Measurements from ENCODE around the gene CD200.

The CD200 gene

DNA sequence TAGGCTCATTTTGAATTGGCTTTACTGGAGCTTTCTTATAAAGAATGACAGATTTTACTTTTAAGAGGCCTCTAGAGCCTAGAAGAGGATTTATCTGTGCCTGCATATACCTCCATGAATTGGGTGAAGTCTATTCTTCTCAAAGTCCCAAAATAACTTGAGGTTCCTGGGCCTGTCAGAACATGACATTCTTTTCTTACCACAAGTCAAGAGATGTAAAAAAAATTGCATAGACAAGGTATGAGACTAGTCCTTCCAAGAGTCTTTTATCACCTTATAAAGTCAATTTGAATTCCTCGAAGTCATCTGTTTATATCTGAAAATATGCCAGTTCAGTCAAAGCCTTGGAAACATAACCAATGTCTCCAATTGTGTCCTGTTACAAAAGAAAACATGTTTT, 17.2 kb upstream of the CD200 start:
- H3K27me3 Mint-ChIP-seq: peaks cover 6% of the 10 kb centered on the region
- peaks cover 4% of the 10 kb centered on the region for H3K4me1 Mint-ChIP-seq (ENCODE audit: low read depth)
- H3K4me3 Mint-ChIP-seq: no peak overlapping the region
- peaks cover 2% of the 10 kb centered on the region for H3K36me3 Mint-ChIP-seq (ENCODE audit: low read depth)
- H3K9me3 Mint-ChIP-seq: peaks cover 6% of the 10 kb centered on the region
- no peak for DNase-seq
- no peak overlapping the region for H3K27ac Mint-ChIP-seq

DNA sequence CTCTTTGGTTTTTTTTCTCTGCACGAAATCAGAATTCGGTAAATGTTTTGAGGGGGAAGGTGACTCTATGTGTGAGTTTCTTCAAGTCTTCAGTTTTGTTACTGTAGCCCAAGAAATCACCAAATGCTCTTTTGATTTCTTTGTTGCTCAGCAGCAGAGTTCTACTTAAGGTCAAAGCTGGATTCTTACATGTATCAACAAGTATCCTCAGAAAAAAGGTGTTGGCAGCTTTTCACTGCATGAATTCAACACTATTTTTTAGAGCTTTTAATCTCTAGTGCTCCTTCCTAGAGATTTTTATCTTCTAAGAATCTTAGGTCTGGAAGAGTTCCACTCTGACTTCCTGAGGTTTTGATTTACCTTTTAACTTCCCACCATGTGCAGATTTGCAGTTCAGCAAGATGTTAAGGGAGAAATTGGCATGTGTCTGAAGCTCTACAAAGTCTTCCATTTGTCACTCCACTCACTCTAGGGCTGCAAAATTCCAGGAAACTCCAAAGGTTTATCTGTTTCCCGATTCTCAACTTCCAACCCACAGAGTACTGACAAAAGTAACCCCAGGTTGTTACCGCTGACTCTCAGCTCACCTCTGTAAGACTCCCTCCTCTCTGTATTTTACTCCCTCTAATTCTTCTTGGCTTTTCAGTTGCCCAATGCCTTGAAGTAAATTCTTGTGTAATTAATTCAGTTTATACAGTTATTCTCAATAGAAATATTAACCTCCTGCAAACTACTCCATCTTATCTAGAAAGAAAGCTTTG, 13.3 kb upstream of the CD200 start:
- H3K4me3 Mint-ChIP-seq: no peak overlapping the region
- H3K4me1 Mint-ChIP-seq (ENCODE audit: low read depth): peaks cover 4% of the 10 kb centered on the region
- H3K27me3 Mint-ChIP-seq: peaks cover 9% of the 10 kb centered on the region
- peaks cover 6% of the 10 kb centered on the region for H3K9me3 Mint-ChIP-seq
- DNase-seq: no peak
- H3K36me3 Mint-ChIP-seq (ENCODE audit: low read depth): peaks cover 2% of the 10 kb centered on the region
- H3K27ac Mint-ChIP-seq: no peak overlapping the region

DNA sequence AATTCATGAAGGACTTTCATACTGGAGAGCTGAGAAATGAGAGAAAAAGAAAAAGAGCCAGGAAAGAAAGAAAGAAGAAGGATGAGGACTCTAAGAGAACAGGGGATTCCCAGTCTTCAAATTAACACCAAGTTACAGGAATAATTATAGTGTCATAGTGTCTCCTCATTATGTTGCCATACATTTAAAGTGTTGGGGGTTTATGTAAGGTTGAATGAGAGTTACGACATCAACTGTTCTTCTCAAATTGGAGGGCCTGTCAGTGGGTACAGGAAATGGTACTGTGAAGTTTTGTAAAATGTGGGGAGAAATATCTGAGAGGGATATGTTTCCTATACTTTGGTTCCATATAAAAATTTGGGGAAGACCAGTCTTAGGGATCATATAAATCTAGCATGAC, 12.3 kb upstream of the CD200 start:
- peaks cover 2% of the 10 kb centered on the region for H3K9me3 Mint-ChIP-seq
- H3K4me1 Mint-ChIP-seq (ENCODE audit: low read depth): peaks cover 4% of the 10 kb centered on the region
- H3K4me3 Mint-ChIP-seq: no peak overlapping the region
- H3K27ac Mint-ChIP-seq: no peak overlapping the region
- DNase-seq: no peak
- H3K36me3 Mint-ChIP-seq (ENCODE audit: low read depth): peaks cover 2% of the 10 kb centered on the region
- peaks cover 5% of the 10 kb centered on the region for H3K27me3 Mint-ChIP-seq

DNA sequence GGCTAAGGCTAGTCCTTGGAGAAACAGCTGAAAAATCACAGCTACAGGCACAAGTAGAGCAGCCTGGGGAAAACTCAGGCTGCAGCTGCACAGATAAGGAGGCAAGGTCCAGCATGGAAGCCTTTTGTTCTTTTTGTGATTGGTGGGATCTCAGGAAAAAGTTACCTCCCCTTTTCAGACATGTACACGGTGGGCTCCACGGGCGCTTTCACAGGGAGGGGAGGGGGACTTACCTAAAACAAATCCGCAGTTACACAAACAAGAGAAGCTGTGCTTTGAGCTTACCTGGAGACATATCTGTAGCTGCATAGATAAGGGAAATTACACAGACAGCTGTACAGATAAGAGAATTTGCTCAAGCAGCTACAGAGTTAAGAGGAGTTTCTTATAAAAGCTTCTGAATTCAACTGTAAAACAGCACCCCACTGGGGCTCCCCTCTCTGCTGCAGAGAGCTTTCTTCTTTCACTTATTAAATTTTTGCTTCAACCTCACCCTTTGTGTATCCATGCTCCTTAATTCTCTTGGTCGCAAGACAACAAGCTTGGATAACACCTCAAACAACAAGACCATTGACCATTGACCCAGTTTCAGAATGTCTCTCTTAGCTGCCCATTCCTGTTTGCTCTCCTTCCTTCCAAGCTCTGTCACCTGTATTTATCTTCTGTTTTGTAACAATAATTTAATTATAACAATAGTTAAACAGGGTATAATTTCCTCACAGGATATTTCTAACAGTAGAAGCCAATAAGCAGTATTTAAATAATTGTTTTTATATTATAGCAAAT, 10.9 kb upstream of the CD200 start:
- H3K4me3 Mint-ChIP-seq: no peak overlapping the region

DNA sequence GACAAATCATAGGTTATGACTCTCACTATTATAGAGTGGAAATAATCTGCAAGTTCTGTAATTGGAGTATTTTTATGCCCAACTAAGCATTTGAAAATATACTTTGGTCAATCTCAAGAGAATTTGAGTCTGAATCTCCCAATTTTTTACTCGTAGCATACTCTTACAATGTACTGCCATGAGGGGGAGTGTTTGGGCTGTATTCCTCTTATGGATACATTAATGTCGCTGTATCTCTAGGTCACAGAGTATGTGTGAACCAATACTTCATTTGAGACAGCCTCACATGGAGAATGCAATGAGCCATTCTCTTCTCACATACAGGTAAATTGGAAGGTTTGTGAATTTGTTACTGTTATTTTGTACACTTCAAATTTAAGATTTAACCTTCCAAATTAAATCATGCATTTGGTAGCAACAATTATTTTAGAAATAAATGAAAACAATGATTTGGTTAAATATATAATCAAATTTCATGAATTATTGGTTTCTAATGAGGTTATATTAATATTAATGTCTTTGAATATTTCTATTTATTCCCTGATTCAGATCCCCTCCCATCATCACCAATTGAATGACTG, 5.5 kb upstream of the CD200 start:
- Mint-ChIP-seq H3K27me3 (peaks cover 5% of the 10 kb centered on the region), H3K4me1 (ENCODE audit: low read depth) (peaks cover 8% of the 10 kb centered on the region), H3K4me3 (no peak overlapping the region), H3K27ac (no peak overlapping the region), H3K36me3 (ENCODE audit: low read depth) (no peaks in the 10 kb centered on the region), H3K9me3 (no peaks in the 10 kb centered on the region)
- no peak for DNase-seq

More for the DNA sequence above, 10.9 kb upstream of the CD200 start:
- no peak overlapping the region for H3K27ac Mint-ChIP-seq
- H3K27me3 Mint-ChIP-seq: peaks cover 5% of the 10 kb centered on the region
- no peak for DNase-seq
- H3K36me3 Mint-ChIP-seq (ENCODE audit: low read depth): no peaks in the 10 kb centered on the region
- H3K4me1 Mint-ChIP-seq (ENCODE audit: low read depth): peaks cover 4% of the 10 kb centered on the region
- H3K9me3 Mint-ChIP-seq: no peaks in the 10 kb centered on the region

DNA sequence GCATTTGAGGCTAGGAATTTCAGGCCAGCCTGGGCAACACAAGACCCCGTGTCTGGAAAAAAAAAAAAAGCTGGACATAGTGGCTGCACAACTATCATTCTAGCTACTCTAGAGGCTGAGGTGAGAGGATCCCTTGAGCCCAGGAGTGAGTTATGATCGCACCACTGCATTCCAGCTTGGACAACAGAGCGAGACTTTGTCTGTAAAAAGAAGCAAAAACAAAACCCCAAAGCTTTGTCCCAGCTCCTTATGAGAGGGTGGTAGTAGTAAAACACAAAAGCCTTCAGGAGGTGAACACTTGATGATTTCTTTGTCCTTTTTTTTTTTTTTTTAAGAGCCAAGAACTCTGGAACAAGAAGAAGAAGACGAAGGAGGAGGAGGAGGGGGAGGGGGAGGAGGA, 1.1 kb upstream of the CD200 start:
- peak overlapping the region; percentile 92 for H3K4me3 Mint-ChIP-seq
- H3K27ac Mint-ChIP-seq: peak overlapping the region; percentile 61
- H3K9me3 Mint-ChIP-seq: no peaks in the 10 kb centered on the region
- peaks cover 40% of the 10 kb centered on the region for H3K4me1 Mint-ChIP-seq (ENCODE audit: low read depth)
- H3K27me3 Mint-ChIP-seq: no peaks in the 10 kb centered on the region
- peaks cover 42% of the 10 kb centered on the region for H3K36me3 Mint-ChIP-seq (ENCODE audit: low read depth)
- no peak for DNase-seq

DNA sequence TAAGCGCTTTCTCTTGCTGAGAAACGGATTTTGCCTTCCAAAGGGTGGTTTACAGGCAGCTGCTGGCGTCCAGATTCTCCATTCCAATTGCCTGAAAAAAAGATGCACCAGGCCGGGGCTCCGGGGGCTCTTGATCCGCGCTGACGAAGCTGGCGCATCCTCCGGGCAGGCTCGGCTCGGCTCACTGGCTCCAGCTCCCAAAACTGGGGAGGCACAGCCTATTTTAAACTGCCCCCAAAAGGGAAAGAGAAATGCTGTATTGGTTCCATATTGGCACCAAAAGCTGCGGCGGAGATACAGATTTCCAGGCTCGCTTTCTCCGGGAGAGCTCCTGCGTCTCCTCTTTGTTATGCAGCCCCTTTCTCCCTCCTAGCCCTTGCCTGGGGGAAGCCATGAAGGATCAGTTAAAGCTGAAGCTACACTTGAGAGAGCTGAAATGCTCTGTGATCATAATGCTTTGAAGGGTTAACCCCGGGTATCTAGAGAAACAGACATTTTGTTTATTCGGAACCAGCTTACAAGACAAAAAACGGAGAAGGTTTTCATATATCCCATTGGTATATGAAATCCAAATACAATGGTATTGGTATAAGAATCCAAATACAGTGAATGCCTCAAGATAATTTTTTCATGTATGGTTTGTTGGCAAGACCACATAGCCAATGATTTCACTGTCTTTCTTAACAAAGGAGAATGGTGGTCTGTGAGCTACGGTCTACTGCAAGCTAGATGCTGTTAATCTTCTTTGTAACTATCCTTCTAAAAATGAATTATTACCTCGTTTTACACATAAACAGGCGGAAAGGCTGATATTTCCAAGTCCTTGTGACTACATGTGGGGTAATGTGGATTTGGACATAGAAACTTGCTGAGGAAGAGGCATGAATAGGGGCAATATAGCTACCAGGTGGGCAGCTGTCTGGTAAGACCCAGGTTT, 693 bp downstream of the CD200 start:
- H3K4me3 Mint-ChIP-seq: peak overlapping the region; percentile 92
- peaks cover 56% of the 10 kb centered on the region for H3K4me1 Mint-ChIP-seq (ENCODE audit: low read depth)
- no peaks in the 10 kb centered on the region for H3K27me3 Mint-ChIP-seq
- peak overlapping the region; percentile 86 for H3K27ac Mint-ChIP-seq
- H3K36me3 Mint-ChIP-seq (ENCODE audit: low read depth): peaks cover 52% of the 10 kb centered on the region
- H3K9me3 Mint-ChIP-seq: no peaks in the 10 kb centered on the region
- no peak for DNase-seq

DNA sequence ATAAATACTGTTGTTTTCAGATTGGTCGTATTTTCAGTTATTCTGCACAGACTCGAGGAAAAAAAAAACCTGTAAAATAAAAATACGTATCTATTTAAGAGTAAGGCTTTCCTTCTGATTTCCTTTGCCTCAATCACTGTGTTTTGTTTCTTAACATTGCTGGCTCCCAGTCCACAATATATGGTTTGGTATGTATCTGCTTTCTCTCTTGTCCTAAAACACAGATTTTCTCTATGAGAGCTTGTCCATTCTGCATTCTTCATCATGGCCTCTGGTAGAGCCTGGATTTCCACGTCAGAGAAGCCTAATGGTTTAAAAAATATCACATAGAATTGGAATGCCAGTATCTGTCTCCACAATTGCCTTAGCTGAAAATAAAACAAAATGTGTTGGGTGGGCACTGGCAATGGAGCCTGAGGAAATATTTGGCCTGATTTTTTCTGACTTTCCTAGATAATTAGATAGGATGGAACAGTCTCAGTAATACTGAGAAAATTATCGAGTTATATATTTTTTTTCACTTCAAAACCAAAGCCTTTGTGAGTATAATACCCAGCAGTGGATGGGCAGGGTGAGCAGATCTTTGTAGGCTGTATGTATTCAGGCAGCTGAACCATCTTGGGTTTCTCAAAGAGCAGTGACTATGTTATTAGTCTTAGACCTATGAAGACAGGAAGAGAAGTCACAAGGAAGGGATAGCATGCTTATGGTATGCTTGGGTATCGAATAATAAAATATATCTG, 1.9 kb downstream of the CD200 start:
- no peaks in the 10 kb centered on the region for H3K27me3 Mint-ChIP-seq
- H3K36me3 Mint-ChIP-seq (ENCODE audit: low read depth): peaks cover 61% of the 10 kb centered on the region
- peak overlapping the region; percentile 92 for H3K4me3 Mint-ChIP-seq
- peaks cover 68% of the 10 kb centered on the region for H3K4me1 Mint-ChIP-seq (ENCODE audit: low read depth)
- DNase-seq: no peak
- H3K9me3 Mint-ChIP-seq: no peaks in the 10 kb centered on the region
- H3K27ac Mint-ChIP-seq: peak overlapping the region; percentile 86

DNA sequence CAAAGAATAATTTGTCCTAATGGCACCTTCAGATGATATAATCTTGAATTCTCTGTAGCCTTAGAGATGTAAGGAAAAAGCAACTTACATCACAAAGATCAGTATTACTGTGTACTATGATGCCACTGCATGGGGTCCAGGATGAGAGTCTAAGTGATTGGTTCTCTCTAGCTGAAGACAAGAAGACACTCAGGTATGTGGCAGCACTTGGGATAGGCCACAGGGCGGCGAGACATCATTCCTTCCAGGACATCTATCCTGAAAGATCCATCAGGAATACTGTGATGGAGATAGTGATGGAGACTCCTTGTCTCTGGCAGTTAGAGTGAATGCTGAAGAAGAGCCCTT, 2.5 kb downstream of the CD200 start:
- H3K4me3 Mint-ChIP-seq: peak overlapping the region; percentile 92
- H3K36me3 Mint-ChIP-seq (ENCODE audit: low read depth): peaks cover 66% of the 10 kb centered on the region
- H3K9me3 Mint-ChIP-seq: no peaks in the 10 kb centered on the region
- DNase-seq: no peak
- H3K27ac Mint-ChIP-seq: peak overlapping the region; percentile 86
- H3K4me1 Mint-ChIP-seq (ENCODE audit: low read depth): peaks cover 72% of the 10 kb centered on the region
- no peaks in the 10 kb centered on the region for H3K27me3 Mint-ChIP-seq

DNA sequence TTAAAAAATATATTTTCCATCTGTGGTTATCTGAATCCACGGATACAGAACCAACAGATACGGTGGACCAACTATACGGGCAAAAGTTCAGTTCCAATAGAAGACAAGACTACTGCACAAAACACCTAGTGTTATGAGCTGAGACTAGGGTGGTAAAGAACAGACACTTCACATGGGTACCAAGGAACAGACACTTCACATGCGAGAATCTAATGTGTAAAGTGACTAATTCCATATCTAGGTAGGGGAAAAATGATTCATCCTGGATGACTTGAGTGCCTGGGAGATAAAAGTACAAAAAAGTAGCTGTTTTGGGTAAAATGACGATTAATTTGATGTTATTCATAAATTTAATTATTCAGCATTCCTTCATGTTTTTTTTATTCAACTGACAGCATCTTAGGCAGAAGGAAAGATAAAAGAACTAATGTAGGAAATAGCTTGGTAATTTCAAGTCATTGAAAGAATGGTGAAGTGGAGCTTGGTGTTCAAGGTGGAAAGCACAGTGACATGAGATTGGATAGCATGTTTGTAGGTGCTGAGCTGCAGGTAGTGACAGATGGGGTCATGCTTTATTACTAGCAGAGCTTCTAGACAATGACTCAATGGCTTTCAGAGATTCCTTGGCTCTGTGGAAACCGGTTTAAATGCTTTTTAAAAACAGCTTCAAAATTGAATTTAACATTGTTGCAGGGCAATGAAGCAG, 5.2 kb downstream of the CD200 start:
- DNase-seq: no peak
- Mint-ChIP-seq H3K27ac (peak overlapping the region; percentile 91), H3K27me3 (no peaks in the 10 kb centered on the region), H3K4me3 (peak overlapping the region; percentile 56), H3K9me3 (no peaks in the 10 kb centered on the region), H3K36me3 (ENCODE audit: low read depth) (peaks cover 82% of the 10 kb centered on the region), H3K4me1 (ENCODE audit: low read depth) (peaks cover 78% of the 10 kb centered on the region)

DNA sequence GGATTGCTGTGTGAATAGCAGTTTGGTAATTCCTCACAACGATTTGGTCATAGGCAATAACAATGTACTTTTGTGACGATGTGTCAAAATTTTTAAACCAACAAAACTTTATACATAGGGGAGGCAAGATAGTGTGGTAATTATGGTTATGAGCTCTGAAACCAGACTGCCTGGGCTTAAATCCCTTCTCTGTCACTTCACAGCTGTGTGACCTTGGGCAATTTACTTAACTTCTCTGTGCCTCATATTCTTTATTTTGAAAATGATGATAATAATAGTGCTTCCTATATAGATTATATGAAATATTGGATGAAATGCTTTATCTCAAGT, 5.7 kb downstream of the CD200 start:
- Mint-ChIP-seq H3K4me3 (peak overlapping the region; percentile 56), H3K4me1 (ENCODE audit: low read depth) (peaks cover 80% of the 10 kb centered on the region)

DNA sequence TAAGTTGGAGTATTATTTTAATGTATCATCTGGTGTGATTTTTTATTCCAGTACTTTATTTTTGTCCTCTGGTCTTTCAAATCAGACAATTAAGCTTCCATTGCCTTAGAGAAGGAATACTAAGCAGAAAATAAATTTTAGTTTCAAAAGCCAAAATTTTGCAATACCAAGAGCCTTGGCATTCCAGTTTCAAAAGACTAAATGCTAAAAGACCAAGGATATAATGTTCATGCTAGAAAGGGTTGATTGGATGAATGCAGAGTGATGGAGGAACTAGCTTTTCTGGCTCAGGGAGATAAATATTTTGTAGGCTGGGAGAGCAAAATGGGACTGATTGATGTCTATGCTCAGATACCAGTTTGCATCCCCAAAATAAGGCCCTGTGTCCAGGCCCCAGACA, 6.2 kb downstream of the CD200 start:
- H3K4me1 Mint-ChIP-seq (ENCODE audit: low read depth): peaks cover 78% of the 10 kb centered on the region
- no peak for DNase-seq
- H3K4me3 Mint-ChIP-seq: peak overlapping the region; percentile 56
- peak overlapping the region; percentile 71 for H3K27ac Mint-ChIP-seq
- H3K9me3 Mint-ChIP-seq: no peaks in the 10 kb centered on the region
- H3K27me3 Mint-ChIP-seq: no peaks in the 10 kb centered on the region
- peaks cover 81% of the 10 kb centered on the region for H3K36me3 Mint-ChIP-seq (ENCODE audit: low read depth)

More for the DNA sequence above, 5.7 kb downstream of the CD200 start:
- Mint-ChIP-seq H3K27ac (peak overlapping the region; percentile 91), H3K9me3 (no peaks in the 10 kb centered on the region), H3K27me3 (no peaks in the 10 kb centered on the region), H3K36me3 (ENCODE audit: low read depth) (peaks cover 81% of the 10 kb centered on the region)
- DNase-seq: no peak

DNA sequence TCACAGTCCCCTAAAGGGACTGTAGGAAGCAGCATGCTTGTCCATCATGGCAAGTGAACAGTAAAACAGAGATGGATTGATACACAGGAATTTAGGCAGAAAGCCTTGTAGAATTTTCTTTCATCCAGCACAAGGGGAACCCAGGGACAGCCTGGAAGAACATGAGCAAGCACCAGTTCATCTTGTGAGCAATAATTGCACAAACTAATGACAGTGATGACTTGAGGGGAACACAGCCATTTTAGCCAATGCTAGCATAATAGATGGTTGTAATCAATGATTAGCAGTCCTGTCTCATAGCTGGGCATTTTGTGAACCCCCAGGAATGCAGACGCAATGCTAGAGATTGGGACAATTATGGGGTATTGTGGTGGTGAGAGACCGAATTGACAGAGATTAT, 6.7 kb downstream of the CD200 start:
- Mint-ChIP-seq H3K27me3 (no peaks in the 10 kb centered on the region), H3K27ac (peak overlapping the region; percentile 71), H3K4me3 (peak overlapping the region; percentile 56), H3K9me3 (no peaks in the 10 kb centered on the region), H3K4me1 (ENCODE audit: low read depth) (peaks cover 78% of the 10 kb centered on the region), H3K36me3 (ENCODE audit: low read depth) (peaks cover 81% of the 10 kb centered on the region)
- no peak for DNase-seq
